ENCODE data around the gene TOR1AIP1. TPM values are rescaled to one million over a fixed set of nuclear protein-coding genes. Genes with fewer than 3 reads are reported as not detected.

The TOR1AIP1 gene
- total RNA-seq, 2 donors from 2014 or later: 18.1 to 26.2 TPM

DNA sequence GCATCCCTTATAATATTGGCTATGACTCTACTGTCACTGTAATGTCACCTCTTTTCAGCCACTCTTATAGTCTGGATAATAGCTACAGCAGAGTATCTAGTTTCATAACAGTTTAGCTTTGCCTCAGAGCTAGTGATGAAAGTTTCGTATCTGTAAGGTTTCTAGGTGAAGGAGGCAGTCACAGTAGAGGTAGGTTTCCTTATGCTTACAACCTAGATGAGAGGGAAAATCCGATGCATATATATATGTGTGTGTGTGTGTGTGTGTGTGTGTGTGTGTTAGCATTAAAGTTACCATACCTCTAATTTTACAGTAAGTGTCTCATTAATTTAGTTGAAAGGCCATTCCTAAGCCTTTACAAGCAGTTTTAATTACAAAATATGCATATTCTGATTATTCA is 2.3 kb upstream of the TOR1AIP1 start:
- Histone ChIP-seq H3K9me3 (ENCODE audit: control insufficient read depth, low read length) (no peaks in the 10 kb centered on the region), H3K4me1 (ENCODE audit: control insufficient read depth, insufficient read depth, low read length) (peaks cover 3% of the 10 kb centered on the region), H3K27me3 (ENCODE audit: control insufficient read depth, insufficient read depth, low read length, poor library complexity, severe bottlenecking) (no peaks in the 10 kb centered on the region), H3K9ac (ENCODE audit: extremely low read depth, low read length, poor library complexity, severe bottlenecking) (no peak overlapping the region), H3K36me3 (ENCODE audit: control insufficient read depth, insufficient read depth, low read length) (peaks cover 15% of the 10 kb centered on the region), H3K4me3 (ENCODE audit: low read length) (no peak overlapping the region), H3K27ac (ENCODE audit: low read depth, low read length) (no peak overlapping the region)
- TF ChIP-seq, protein P1, sequence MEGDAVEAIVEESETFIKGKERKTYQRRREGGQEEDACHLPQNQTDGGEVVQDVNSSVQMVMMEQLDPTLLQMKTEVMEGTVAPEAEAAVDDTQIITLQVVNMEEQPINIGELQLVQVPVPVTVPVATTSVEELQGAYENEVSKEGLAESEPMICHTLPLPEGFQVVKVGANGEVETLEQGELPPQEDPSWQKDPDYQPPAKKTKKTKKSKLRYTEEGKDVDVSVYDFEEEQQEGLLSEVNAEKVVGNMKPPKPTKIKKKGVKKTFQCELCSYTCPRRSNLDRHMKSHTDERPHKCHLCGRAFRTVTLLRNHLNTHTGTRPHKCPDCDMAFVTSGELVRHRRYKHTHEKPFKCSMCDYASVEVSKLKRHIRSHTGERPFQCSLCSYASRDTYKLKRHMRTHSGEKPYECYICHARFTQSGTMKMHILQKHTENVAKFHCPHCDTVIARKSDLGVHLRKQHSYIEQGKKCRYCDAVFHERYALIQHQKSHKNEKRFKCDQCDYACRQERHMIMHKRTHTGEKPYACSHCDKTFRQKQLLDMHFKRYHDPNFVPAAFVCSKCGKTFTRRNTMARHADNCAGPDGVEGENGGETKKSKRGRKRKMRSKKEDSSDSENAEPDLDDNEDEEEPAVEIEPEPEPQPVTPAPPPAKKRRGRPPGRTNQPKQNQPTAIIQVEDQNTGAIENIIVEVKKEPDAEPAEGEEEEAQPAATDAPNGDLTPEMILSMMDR (conservative IDR thresholded peaks at IDR 0.05): no peak
- Mint-ChIP-seq H3K27me3 (ENCODE audit: insufficient read depth) (no peaks in the 10 kb centered on the region), H3K4me1 (peaks cover 18% of the 10 kb centered on the region), H3K27ac (no peak overlapping the region), H3K9me3 (no peaks in the 10 kb centered on the region), H3K36me3 (ENCODE audit: low read depth) (peaks cover 9% of the 10 kb centered on the region), H3K4me3 (no peak overlapping the region)
- no peak for DNase-seq
- WGBS, 2 experiments (ENCODE audit: insufficient coverage in 1 of 2, insufficient read length in 1 of 2): 96 to 100% methylated on average over 1 of the region's 2 CpGs

DNA sequence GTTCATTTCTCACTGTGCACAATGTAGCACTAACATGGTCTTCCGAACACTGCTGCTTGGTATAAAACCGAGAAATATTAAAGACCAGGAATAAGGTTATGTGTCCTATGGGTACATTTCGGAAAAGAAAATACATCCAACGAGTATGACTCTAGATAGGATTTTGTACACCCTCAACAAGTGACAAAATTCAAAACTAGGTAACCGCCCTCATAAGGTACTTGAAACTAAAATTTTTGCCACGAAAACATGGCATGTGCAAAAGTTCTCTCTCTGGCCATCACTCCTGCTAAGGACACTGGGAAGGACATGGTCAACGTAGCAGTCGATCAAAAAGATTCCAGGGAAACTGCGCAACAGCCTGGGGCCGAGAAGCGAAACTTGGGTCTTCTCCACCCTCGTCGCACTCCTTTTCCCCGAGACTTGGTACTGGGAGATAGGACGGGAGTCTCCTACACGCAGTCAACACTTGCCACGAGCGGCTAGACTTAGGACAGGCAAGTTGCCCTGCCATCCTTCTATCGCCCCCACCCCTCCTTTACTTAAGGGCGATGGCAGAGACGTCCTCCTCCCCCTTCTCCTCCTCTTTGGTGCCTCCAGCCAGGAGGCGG is 338 bp upstream of the TOR1AIP1 start:
- H3K36me3 Mint-ChIP-seq (ENCODE audit: low read depth): peaks cover 5% of the 10 kb centered on the region
- peak overlapping the region; percentile 96 for H3K9ac ChIP-seq (ENCODE audit: extremely low read depth, low read length, poor library complexity, severe bottlenecking)
- no peaks in the 10 kb centered on the region for H3K27me3 ChIP-seq (ENCODE audit: control insufficient read depth, insufficient read depth, low read length, poor library complexity, severe bottlenecking)
- TF ChIP-seq, protein P1 (conservative IDR thresholded peaks at IDR 0.05): no peak
- peak overlapping the region; percentile 100 for H3K27ac Mint-ChIP-seq
- peak overlapping the region; percentile 91 for H3K4me3 Mint-ChIP-seq
- 11 to 36% methylated on average over 9 to 22 of the region's 22 CpGs for WGBS, 2 experiments (ENCODE audit: insufficient coverage in 1 of 2, insufficient read length in 1 of 2)
- peaks cover 3% of the 10 kb centered on the region for H3K4me1 ChIP-seq (ENCODE audit: control insufficient read depth, insufficient read depth, low read length)
- no peaks in the 10 kb centered on the region for H3K27me3 Mint-ChIP-seq (ENCODE audit: insufficient read depth)
- peak overlapping the region; percentile 99 for H3K4me3 ChIP-seq (ENCODE audit: low read length)
- no peaks in the 10 kb centered on the region for H3K9me3 Mint-ChIP-seq
- DNase-seq: no peak
- H3K4me1 Mint-ChIP-seq: peaks cover 12% of the 10 kb centered on the region
- peak overlapping the region; percentile 99 for H3K27ac ChIP-seq (ENCODE audit: low read depth, low read length)
- H3K36me3 ChIP-seq (ENCODE audit: control insufficient read depth, insufficient read depth, low read length): peaks cover 25% of the 10 kb centered on the region
- no peaks in the 10 kb centered on the region for H3K9me3 ChIP-seq (ENCODE audit: control insufficient read depth, low read length)

- peaks cover 5% of the 10 kb centered on the region for H3K36me3 Mint-ChIP-seq (ENCODE audit: low read depth)
- TF ChIP-seq, protein P1 (conservative IDR thresholded peaks at IDR 0.05): no peak
- Histone ChIP-seq H3K4me3 (ENCODE audit: low read length) (peak overlapping the region; percentile 99), H3K9me3 (ENCODE audit: control insufficient read depth, low read length) (no peaks in the 10 kb centered on the region), H3K36me3 (ENCODE audit: control insufficient read depth, insufficient read depth, low read length) (peaks cover 28% of the 10 kb centered on the region), H3K9ac (ENCODE audit: extremely low read depth, low read length, poor library complexity, severe bottlenecking) (peak overlapping the region; percentile 96), H3K27me3 (ENCODE audit: control insufficient read depth, insufficient read depth, low read length, poor library complexity, severe bottlenecking) (no peaks in the 10 kb centered on the region), H3K27ac (ENCODE audit: low read depth, low read length) (peak overlapping the region; percentile 99), H3K4me1 (ENCODE audit: control insufficient read depth, insufficient read depth, low read length) (peaks cover 3% of the 10 kb centered on the region)
- 0% methylated on average over 12 to 25 of the region's 26 CpGs for WGBS, 2 experiments (ENCODE audit: insufficient coverage in 1 of 2, insufficient read length in 1 of 2)
- H3K27ac Mint-ChIP-seq: peak overlapping the region; percentile 100
- H3K27me3 Mint-ChIP-seq (ENCODE audit: insufficient read depth): no peaks in the 10 kb centered on the region
- peak overlapping the region; percentile 91 for H3K4me3 Mint-ChIP-seq
- no peak for DNase-seq
- H3K4me1 Mint-ChIP-seq: peaks cover 12% of the 10 kb centered on the region
- no peaks in the 10 kb centered on the region for H3K9me3 Mint-ChIP-seq
Observed at GRCh38 chr1:179883040-179883744, 1.1 kb downstream of the TOR1AIP1 start.

All from endodermal cell (in vitro differentiated cells).